Mucosa of stomach (tissue), 1 donor: ENCODE measurements around the gene C2CD4C.
"Not testable (repeated sequence)": the region's sequence is repeated elsewhere in the genome, so short reads cannot be mapped to it uniquely, and the experiment has no call there.

Source experiments
- H3K27me3 ChIP-seq: one replicate; pipeline ENCODE4 v1.7.0; 2013; ENCODE audit warnings: mild to moderate bottlenecking, low read length; ENCODE audit not compliant: control insufficient read depth, insufficient read depth
- H3K36me3 ChIP-seq: one replicate; pipeline ENCODE4 v1.7.0; 2013; ENCODE audit warnings: low read length; ENCODE audit not compliant: control insufficient read depth, insufficient read depth
- H3K4me1 ChIP-seq: one replicate; pipeline ENCODE4 v1.7.0; 2013; ENCODE audit warnings: mild to moderate bottlenecking, low read length; ENCODE audit not compliant: control insufficient read depth, insufficient read depth
- H3K4me3 ChIP-seq: one replicate; pipeline ENCODE4 v1.7.0; 2013; ENCODE audit warnings: low read length
- H3K9ac ChIP-seq: one replicate; pipeline ENCODE4 v1.7.0; 2013; ENCODE audit warnings: mild to moderate bottlenecking, low read length, moderate library complexity
- H3K9me3 ChIP-seq: one replicate; pipeline ENCODE4 v1.7.0; 2013; ENCODE audit warnings: mild to moderate bottlenecking, low read length, moderate library complexity; ENCODE audit not compliant: control insufficient read depth
- donor health status: Pancreatic carcinoma.

Gene C2CD4C

DNA sequence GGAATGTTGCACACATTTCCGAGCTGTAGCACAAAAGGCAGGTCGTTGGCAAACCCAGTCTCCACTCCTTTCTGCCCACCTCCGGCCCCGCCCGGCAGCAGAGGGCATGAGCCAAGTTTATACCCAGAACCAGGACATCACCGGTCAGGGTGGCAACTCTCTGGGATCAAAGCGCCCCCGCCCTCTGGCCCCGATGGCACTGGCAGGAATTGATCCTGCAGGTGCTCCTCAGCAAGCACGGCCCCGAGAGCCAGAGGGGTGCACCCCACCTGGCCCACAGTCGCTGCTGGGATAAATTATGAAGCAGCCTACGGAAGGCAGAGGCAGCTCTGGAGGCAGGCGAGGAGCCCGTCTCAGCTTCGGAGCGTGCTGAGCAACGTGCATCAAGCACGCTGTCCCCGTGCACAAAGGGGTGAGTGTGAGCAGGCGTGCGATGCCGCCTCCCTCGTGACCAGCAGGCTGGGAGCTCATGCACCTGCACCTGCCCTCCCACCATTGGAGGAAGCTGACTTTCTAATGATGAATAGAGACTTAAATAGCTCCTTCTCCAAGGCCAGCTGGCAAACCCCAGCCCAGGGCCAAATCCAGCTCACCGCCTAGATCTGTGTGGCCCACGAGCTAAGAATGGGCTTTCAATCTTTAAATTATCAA is 26.2 kb upstream of the C2CD4C start:
- H3K4me3 ChIP-seq, result no peak overlapping the region
- H3K27me3 ChIP-seq, result no peaks in the 10 kb centered on the region
- no peaks in the 10 kb centered on the region for H3K36me3 ChIP-seq
- no peak overlapping the region for H3K9ac ChIP-seq
- no peaks in the 10 kb centered on the region for H3K4me1 ChIP-seq
- no peaks in the 10 kb centered on the region for H3K9me3 ChIP-seq

DNA sequence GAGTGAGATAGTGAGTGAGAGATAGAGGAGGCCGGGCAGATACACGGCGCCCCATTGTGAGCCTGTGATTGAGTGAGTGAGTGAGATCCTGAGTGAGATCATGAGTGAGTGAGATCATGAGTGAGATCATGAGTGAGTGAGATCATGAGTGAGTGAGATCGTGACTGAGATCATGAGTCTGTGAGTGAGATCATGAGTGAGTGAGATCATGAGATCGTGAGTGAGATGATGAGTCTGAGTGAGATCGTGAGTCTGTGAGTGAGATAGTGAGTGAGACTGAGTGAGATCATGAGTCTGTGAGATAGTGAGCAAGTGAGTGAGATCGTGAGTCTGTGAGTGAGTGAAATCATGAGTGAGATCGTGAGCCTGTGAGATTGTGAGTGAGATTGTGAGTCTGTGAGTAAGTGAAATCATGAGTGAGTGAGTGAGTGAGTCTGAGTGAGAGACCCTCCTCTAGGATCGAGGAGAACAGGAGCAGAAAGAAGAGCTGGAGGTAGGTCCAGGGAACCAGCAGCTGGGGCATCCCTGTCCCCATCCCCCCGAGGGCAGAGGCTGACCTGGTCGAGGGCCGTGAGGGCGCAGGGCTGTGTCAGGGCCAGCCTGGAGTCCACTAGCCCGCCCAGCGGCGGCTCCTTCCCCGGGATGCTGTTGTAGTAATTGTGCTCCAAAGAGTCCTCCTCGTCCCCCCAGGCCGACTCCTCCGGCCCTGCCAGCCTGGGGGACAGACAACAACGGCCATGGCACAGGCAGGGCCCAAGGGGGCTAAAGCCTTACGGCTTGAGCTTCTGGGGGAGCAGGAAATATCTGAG is 25.4 kb upstream of the C2CD4C start:
- no peak overlapping the region for H3K4me3 ChIP-seq
- H3K4me1 ChIP-seq, result no peaks in the 10 kb centered on the region
- H3K27me3 ChIP-seq, result no peaks in the 10 kb centered on the region
- H3K9ac ChIP-seq, result no peak overlapping the region
- no peaks in the 10 kb centered on the region for H3K9me3 ChIP-seq
- H3K36me3 ChIP-seq, result no peaks in the 10 kb centered on the region

DNA sequence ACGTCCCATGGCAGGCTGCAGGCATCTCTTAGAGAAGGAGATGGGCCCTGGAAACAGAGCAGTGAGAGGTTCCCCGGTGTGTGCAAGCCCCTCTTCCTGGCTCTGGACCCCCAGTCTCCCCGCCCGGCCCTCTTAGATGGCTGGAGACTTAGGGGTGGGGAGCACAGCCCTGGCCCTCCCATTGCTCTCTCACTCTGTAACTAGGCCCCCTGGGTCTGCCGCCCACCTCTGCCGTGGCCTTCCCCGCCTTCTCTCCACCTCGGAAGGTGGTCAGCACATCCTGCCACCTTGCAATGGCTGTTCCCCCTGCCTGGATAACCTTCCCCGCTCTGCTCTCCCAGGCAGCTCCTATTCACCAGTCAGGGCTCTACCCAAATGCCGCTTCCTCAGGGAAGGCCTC is 21.8 kb upstream of the C2CD4C start:
- H3K9me3 ChIP-seq, result no peaks in the 10 kb centered on the region
- no peak overlapping the region for H3K9ac ChIP-seq
- H3K4me1 ChIP-seq, result no peaks in the 10 kb centered on the region
- no peaks in the 10 kb centered on the region for H3K27me3 ChIP-seq
- H3K4me3 ChIP-seq, result no peak overlapping the region
- no peaks in the 10 kb centered on the region for H3K36me3 ChIP-seq

DNA sequence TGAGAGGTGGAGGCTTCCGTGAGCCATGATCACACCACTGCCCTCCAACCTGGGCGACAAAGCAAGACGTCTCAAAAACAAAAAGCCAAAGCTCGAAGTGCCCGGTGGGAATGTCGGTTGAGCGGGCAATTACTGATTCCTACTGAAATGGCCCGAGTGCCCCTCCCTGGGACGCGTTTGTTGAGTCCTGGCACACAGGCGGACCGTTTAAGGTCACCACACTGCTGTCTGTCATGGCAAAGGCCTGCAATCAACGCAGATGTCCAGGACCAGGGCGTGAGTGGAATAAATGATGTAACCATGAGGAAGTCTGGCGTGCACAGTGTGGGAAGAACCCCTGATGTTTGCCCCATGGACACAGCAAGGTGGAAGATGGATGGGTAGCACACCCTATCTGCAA is 19.2 kb upstream of the C2CD4C start:
- Histone ChIP-seq H3K27me3 (no peaks in the 10 kb centered on the region), H3K9me3 (no peaks in the 10 kb centered on the region), H3K4me3 (no peak overlapping the region), H3K36me3 (no peaks in the 10 kb centered on the region), H3K9ac (no peak overlapping the region), H3K4me1 (no peaks in the 10 kb centered on the region)

- H3K9ac ChIP-seq, H3K36me3 ChIP-seq, H3K4me1 ChIP-seq, H3K9me3 ChIP-seq, H3K4me3 ChIP-seq, H3K27me3 ChIP-seq: not testable (repeated sequence)
These were observed 18.7 kb upstream of the C2CD4C start for GRCh38 chr19:427675-428074.

DNA sequence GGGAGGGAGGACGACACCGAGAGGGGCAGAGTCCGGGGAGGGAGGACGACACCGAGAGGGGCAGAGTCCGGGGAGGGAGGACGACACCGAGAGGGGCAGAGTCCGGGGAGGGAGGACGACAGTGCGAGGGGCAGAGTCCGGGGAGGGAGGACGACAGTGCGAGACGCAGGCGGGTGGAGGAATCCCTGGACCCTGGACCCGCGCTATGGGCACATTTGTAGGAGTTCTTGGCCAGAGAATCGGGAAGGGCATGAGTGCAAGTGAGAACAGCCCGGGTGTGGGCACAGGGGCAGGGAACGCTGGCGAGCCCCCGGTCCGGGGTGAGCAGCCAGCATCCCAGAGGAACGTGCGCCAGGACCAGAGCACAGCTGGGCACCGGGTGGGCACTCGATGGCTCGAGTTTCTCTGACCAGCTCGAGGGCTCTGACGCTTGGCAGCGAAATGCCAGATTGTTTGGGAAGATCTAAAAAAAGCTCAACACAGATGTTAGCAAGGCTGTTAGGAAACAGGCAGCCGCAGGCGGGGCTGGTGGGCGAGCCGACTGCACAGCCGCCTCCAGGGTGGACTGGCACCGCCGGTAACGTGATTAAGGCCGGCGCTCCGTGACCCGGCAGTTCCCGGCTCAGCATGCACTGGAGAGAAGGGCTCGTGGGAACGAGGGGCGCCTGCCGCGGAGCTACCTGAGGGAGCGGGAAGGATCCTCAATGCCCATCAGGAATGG is 17.9 kb upstream of the C2CD4C start:
- no peaks in the 10 kb centered on the region for H3K4me1 ChIP-seq
- no peaks in the 10 kb centered on the region for H3K36me3 ChIP-seq
- no peaks in the 10 kb centered on the region for H3K9me3 ChIP-seq
- H3K4me3 ChIP-seq, result no peak overlapping the region
- no peak overlapping the region for H3K9ac ChIP-seq
- no peaks in the 10 kb centered on the region for H3K27me3 ChIP-seq

GRCh38 chr19:425056-425455 is 16.1 kb upstream of the C2CD4C start:
- H3K9ac ChIP-seq, result no peak overlapping the region
- H3K9me3 ChIP-seq, result no peaks in the 10 kb centered on the region
- H3K4me1 ChIP-seq, result no peaks in the 10 kb centered on the region
- no peaks in the 10 kb centered on the region for H3K27me3 ChIP-seq
- H3K36me3 ChIP-seq, result no peaks in the 10 kb centered on the region
- no peak overlapping the region for H3K4me3 ChIP-seq

DNA sequence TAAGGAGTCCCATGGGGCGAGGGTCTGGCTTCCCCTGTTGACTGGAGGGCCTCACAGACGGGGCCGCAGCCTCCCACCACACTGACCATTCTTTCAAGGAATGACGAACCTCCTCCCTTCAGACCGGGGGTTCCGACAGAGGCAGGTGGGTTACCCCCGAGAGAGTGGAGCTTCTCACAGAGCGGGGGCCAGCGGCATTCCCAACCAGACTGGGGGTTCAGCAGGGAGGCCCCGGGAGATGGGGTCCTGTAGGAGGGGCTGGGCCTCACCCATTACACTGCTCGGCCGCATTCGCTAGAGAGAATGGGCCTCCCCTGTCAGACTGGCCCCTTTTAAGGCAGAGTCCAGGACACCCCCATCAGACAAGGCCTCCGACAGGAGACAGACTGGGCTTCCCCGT is 15.6 kb upstream of the C2CD4C start:
- H3K27me3 ChIP-seq, result no peaks in the 10 kb centered on the region

DNA sequence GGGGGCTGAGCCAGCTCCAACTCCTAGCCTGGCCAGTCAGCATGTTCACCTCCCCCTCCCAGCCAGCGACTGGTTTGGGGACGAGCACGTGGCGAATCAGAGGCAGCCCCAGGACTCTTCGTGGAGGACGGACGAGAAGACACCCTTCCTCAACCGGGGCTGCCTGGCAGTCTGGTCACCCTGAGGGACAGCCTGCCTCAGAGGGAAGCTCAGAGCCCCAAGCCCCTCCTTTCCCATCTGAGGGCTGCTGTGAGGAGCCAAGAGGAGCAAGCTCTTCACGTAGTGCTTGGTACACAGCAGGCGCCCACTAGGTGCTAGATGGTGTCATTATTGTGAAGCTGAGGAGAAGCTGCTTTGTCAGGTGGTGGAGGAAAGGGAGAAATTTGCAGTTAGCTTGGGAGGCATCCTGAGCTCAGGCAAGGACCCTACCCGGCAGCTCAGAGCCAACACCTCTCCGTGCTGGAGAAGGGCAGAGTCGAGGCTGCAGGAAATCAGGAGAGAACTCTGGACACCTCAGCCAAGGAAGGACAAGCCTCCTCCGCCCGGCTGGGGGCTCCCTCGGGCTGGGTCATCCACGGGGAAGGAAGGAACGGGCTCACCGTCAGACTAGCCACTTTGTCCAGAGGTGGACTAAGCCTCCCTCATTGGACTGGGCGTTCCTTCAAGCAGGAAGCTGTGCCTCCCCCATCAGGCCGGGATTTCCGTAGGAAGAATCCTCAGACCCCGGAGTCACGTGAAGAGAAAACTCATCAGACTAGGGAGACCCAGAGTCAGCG is 14.9 kb upstream of the C2CD4C start:
- Histone ChIP-seq H3K4me3 (no peak overlapping the region), H3K27me3 (no peaks in the 10 kb centered on the region), H3K9ac (no peak overlapping the region), H3K36me3 (no peaks in the 10 kb centered on the region), H3K4me1 (no peaks in the 10 kb centered on the region), H3K9me3 (no peaks in the 10 kb centered on the region)

More for the DNA sequence above, 15.6 kb upstream of the C2CD4C start:
- Histone ChIP-seq H3K4me1 (no peaks in the 10 kb centered on the region), H3K9me3 (no peaks in the 10 kb centered on the region), H3K9ac (no peak overlapping the region), H3K4me3 (no peak overlapping the region), H3K36me3 (no peaks in the 10 kb centered on the region)

- H3K9ac ChIP-seq, H3K4me1 ChIP-seq, H3K4me3 ChIP-seq, H3K27me3 ChIP-seq, H3K9me3 ChIP-seq, H3K36me3 ChIP-seq: not testable (repeated sequence)
These were observed 13.9 kb upstream of the C2CD4C start for GRCh38 chr19:422917-423226.

DNA sequence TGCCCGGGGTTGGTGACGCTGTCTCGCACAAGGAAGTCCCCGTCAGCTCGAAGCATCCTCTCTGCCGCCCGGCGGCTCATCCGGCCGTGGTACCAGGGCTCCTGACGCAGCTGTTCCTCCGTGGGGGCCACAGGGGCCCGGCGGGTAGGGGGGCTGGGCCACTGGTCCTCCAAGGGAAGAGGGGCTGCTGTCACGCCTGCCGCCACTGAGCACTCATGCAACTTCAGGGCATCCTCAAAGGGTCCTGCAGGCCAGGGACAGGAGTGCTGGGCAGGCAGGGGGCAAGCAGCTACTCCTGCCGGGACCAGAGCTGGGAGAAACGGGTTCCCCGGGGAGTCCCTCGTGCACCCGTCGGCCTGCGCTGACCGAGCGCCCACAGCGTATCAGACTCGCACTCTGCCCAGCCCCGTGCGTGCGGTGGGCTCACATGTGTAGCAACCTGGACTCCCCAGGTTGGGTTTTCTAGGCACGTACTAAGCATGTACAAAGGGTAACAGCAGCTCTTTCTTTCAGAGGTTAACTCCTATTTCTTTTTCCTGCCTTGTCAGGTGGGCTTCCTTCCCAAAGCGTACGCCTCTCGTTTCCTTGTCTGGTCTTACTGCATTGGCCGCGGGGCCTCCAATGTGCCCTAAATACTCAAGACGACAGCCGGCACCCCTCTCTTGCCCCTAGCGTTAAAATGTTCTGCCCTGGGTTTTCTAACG is 13.4 kb upstream of the C2CD4C start:
- Histone ChIP-seq H3K4me3 (no peak overlapping the region), H3K4me1 (no peaks in the 10 kb centered on the region), H3K9me3 (no peaks in the 10 kb centered on the region), H3K9ac (no peak overlapping the region), H3K27me3 (no peaks in the 10 kb centered on the region), H3K36me3 (no peaks in the 10 kb centered on the region)
